ENCODE data around the gene TULP1.

Gene TULP1

DNA sequence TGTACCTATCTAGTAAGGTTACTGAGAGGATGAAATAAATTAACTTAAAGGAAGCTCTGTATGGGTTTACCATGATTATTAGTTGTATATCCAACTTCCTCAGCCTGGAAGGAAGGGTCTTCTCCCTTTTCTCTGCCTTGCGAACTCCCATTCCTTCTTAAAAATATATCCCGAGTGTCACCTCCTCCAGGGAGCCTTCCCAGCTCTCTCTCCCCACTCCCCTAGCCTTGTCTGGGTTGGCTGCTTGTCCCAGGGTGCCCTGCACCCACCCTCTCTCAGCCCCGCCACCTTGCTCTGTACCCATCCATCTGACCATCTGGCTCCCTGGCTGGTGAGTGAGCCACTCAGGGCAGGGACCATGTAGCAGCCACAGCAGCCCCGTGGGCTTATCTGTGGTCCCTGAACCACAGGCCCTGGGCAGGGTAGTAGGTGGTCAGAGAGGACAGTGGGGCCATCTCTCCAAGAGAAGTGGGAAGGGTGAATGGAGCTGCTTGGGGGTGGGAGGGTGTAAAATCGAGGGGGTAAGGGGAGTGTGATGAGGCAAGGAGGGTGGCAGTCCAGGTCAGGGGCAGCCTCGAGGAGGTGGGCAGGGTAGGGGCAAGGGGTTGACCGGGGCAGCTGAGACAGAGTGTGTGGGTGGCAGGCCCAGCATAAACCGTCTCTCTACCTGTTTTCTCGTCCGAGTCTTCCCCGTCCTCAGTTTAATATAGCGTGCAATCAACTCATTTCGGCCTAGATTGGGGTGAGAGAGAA, 28.6 kb downstream of the TULP1 start:
- DNase-seq (ENCODE audit: low spot score): no peak

DNA sequence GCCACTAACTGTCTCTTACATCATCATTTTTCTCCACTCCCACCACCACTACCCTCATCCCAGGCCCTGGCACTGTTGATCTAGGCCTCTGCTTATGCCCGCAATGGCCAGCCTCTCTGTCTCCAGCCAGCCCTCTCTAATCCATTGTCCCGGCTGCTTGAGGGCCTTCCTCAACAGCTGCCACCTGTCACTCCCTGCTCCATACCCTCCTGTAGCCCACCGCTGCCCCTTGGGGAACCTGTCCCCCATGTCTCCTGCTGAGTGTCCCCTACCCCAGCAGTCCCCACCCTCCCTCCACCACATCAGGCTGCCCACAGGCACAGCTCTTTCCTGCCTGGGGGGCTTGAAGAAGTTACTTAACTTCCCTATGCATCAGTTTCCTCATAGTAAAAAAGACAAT, 29.2 kb downstream of the TULP1 start:
- DNase-seq (ENCODE audit: low spot score): no peak

DNA sequence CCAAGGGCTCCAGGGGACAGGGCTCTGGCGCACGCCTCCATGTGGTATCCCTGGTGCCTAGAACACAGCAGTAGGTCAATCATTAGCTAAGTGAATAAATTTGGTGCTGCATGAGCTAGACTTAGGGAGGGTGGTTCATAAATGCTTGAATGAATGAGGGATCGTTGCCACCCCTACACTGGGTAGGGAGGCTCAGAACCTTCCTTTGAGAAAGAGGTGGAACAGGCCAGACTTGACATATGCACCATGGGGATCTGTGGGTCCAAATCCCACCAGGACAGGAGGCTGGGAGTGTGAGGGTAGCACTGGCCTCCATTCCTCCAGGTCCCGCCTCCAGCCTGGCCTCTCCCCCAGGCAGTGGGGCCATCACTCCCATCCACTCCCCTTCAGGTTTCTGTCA, 29.6 kb downstream of the TULP1 start:
- no peak for DNase-seq (ENCODE audit: low spot score)

DNA sequence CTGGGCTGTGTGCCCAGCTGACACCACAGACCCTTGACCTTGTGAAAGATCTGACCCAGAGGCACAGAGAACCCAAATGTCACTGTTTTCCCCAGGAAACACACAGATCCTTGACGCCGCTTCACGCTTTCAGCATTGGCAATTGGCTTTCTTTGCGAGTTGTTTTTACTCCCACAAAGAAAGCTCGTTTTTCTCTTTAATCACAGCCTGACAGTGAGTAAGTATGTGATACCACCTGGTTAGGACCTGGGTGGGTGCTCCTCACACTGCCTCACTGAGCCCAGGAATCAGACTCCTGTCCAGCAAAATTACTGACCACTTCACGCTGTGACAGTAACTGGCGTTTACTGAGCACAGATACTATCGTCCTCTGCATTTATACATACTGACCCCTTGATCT, 31.5 kb downstream of the TULP1 start:
- DNase-seq (ENCODE audit: low spot score): no peak

DNA sequence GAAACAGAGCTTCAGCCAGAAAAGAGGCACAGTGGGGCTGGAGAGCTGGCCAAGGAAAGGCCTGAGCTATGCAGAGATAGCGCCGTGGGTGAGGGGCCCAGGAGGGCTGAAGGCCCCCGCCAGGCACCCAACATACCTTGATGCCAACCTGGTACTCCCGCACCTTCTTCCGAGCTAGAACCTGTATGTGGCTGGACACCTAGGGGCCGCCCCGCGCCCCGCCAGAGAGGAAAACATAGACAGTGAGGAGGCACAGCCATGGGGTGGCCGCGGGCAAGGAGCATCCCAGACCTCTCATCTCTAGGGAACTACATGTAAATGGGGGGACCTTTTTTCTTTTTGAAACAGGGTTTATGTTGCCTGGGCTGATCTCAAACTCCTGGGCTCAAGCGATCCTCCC, 32.5 kb downstream of the TULP1 start:
- DNase-seq (ENCODE audit: low spot score): no peak

DNA sequence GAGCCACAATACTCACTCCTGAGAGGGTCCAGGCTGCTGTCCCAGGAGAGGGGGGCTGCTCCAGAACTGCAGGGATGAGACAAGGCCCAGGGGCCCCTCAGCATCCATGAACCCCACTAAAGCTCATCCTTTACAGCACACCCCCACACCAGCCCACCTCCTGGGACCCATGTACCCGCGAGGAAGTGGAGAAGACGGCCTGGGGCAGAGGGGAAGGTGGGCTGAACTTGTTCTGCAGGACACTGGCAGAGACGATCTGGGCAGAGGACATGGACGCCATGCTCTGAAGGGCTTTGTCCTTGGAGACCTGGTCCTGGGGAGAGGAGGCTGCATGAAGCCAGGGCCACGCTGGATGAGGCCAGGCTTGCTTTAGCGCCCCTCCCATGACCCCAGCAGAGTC, 34.4 kb downstream of the TULP1 start:
- no peak for DNase-seq (ENCODE audit: low spot score)

DNA sequence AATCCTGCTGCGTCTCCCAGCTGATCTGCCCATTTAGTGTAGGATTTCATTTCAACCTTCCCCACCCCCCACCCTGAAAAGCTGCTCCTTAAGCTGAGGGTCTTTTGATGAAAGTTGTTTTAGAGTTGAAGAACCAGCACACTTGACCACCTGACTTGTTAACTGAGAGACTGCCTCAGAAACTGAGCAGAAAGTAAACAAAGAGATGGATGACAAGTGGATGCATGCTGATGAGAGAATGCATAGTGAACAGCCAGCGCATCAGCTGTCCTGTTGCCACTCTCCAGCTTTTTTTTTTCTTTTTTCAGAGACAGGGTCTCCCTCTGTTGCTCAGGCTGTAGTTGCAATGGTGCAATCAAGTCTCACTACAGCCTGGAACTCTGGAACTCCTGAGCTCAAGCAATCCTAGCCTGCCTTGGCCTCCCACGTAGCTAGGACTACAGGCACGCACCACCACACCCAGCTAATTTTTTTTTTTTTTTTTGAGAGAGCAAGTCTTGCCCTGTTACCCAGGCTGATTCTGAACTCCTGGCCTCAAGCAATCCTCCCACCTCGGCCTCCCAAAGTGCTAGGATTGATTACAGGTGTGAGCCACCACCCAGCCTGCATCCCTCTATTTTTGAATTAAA, 35.0 kb downstream of the TULP1 start:
- no peak for DNase-seq (ENCODE audit: low spot score)

DNA sequence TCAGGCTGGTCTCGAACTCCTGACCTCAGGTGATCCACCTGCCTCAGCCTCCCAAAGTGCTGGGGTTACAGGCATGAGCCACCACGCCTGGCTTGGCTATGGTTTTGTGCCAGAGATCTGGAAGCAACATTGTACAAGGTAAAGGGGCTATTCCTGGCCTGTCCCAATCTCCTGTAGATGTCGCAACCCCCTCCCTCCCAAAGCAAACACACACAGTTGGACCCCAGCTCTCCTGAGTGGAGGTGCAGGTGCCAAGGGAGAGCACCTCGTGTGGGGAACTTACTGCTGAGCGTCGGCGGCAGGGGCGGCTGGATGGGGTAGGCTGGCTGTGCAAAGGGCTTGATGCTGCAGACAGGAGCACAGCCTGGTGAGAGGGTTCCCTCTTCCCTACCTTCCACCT, 35.7 kb downstream of the TULP1 start:
- no peak for DNase-seq (ENCODE audit: low spot score)

DNA sequence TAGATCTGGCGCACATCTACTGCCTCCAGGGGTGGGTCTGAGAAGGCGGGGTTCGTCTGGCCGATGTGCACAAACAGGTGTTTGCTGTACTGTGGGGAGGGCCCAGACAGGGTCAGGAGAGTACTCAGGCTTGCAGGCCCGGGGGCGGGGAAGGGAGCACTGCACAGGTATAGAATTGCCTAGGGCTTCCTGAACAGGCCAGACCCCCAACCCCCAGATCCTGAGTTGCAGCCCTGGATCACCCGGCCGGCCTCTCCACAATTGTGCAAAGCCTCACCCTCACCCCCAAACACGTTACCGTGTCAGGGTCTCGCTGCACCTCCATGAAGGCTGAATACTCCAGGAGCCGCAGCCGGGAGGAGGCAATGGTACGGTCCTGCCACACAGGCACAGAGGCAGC, 36.7 kb downstream of the TULP1 start:
- no peak for DNase-seq (ENCODE audit: low spot score)

DNA sequence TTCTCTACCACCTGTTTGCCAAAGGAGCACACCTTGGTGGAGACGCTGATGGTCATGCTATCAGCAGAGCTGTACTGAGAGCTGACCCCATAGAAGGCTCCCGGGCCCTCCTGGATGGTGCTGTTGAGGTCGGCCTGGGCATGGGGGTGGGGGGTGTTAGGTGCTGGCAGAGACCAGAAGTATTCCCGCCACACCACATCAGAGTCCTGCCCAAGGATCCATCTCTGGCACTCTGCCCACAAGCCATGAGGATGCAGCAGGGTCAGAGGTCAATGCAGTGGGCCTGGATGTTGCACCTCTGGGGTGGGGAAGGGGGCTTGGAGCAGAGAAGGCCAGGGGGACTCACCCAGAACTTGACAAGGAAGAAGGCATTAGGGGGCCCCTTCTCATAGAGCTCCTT, 37.1 kb downstream of the TULP1 start:
- DNase-seq (ENCODE audit: low spot score): no peak

DNA sequence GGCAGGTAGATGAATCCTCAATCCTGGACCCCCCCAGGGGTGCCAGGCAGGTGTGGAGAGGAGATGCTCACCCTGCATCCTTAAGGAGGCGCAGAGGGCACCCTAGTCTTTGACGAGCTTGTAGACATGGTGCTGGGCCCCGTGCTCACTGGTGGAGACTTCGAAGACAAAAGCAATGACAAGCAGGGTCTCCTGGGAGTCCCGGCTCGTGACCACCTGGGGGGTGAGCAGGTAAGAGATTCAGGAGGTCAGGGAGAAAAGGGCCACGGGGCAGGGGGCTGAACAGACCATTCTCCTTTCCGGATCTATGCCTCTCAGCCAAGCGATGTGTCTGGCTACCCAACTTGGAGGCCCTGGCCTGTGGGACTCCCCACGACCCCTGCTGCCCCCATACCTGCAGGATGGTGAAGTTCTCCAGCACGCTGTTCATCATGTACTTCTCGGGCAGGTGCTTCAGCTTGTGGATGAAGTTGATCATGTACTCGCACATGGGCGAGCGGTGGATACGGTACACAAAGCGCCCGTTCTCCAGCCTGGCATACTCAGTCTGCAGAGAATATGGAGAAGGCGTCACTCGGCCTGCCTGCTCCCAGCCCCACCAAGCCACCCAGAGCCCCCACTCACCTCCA, 37.6 kb downstream of the TULP1 start:
- no peak for DNase-seq (ENCODE audit: low spot score)

DNA sequence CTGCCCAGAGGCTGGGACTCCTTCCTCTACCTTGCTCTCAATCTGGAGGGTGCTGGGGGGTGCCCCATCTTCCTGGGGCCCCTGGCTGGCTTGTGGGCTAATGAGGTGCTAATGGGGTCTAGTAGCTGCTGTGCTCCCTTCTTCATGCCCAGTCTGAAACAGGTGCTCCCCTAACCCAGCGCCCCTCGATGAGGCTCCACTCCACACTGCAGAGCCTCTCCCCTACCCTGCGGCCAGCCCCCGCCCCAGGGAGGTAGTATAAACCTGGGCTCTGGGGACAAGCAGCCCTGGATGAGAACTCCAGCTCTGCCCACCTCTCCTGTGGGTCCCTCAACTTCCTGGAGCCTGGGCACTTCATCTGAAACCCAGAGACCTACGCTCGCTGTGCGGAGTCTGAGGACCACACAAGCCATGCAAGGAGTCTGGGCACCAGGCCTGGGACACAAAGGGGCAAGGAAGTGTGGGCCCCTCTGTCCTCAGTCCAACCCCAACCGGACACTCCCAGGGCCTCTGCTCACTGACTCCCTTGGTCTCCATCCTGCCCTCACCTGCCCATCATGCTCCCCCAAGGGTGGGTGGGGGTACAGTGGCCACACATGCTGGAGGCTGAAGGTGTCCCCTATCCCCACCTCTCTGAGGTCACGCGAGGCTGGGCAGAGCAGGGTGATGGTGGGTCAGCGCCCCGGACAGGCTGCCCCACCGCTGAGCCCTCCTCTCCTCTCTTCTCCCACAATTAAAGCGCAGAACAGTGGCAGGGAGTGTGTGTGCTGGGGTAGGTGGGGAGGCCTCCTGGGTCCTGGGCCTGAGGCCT, 38.4 kb downstream of the TULP1 start:
- DNase-seq (ENCODE audit: low spot score): no peak

DNA sequence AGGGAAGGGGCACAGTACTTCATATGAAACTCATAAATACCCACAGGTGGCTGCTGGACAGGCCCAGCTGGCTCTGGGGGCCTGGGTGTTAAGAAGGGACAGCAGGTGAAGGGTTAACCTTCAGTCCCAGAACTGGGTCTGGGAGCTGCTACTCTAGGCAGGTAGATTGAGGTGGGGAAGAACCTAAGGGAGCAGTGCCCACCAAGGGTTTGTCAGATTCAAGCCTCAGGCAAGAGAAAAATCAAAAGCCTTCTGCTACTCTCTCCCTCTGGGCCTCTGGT, 38.9 kb downstream of the TULP1 start:
- DNase-seq (ENCODE audit: low spot score): no peak

DNA sequence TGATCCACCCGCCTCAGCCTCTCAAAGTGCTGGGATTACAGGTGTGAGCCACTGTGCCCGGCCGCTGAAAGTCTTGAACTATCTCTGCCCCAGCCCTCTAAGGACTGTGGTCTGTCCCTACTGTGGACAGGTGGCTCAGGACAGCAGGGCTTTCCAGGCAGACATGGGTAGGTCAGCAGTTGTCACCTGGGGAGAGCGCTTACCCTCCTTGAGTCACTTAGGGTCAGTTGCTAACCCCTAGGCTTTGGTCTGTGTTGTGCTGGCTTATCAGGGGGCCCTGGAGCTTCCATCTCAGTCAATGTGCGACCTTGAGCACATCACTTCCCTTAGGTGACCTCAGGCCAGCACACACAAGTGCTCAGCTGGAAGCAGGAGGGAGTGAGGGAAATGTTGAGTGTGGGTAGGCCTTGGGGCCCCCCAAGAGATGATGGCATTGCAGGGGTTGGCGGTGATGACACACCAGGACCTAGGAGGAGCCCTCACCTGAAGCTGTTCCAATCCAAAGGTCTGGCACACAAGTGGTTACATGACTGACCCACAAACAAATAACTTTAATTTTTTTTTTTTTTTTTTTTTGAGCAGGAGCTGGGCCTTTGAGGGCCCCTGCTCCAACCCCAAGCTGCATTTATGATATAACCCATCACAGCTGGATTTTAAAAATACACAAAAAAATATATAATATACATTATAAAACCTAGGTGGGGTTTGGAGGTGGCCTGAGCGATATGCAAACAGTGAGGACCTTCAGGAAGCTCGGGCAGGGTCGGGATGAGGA, 39.4 kb downstream of the TULP1 start:
- DNase-seq (ENCODE audit: low spot score): no peak

DNA sequence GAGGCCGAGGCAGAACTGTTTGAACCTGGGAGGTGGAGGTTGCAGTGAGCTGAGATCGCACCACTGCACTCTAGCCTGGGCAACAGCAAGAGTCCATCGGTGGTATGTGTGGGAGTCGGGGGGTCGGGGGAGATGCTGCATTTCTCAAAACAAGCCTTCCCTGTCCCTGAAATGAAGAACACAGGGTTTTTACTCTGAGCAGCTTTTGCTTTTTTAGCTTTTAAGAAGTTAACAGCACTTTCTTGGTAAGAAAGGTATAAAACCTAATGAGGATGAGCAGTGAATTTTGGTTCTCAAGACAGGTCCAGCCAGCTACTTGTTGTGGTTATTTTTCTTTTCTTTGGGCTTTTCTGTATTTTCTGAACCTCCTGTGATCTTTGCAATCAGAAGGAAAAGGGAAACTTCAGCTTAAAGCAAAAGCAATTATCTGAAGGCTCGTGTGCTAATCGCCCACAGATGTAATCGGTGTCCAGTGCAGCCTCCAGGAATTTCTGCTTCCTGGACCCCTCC, 40.8 kb downstream of the TULP1 start:
- no peak for DNase-seq (ENCODE audit: low spot score)

DNA sequence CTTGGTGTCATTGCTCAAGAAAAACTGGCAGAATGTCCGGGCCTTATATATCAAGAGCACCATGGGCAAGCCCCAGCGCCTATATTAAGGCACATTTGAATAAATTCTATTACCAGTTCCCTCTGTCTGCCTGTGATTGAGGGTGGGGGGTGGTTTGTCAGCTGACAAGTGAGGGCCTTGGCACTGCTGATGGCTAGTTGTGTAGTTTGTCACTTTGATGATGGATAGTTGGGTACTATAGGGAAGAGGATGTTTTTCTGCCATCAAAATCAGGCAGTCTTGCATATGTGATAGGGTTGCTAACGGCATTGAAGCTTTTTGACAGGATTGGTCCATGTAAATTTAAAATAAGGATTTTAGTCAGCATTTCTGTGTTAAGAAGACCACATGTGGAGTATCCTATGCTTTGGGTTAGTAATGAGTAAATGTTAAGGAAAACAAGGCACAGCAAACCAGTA, 42.0 kb downstream of the TULP1 start:
- no peak for DNase-seq (ENCODE audit: low spot score)

DNA sequence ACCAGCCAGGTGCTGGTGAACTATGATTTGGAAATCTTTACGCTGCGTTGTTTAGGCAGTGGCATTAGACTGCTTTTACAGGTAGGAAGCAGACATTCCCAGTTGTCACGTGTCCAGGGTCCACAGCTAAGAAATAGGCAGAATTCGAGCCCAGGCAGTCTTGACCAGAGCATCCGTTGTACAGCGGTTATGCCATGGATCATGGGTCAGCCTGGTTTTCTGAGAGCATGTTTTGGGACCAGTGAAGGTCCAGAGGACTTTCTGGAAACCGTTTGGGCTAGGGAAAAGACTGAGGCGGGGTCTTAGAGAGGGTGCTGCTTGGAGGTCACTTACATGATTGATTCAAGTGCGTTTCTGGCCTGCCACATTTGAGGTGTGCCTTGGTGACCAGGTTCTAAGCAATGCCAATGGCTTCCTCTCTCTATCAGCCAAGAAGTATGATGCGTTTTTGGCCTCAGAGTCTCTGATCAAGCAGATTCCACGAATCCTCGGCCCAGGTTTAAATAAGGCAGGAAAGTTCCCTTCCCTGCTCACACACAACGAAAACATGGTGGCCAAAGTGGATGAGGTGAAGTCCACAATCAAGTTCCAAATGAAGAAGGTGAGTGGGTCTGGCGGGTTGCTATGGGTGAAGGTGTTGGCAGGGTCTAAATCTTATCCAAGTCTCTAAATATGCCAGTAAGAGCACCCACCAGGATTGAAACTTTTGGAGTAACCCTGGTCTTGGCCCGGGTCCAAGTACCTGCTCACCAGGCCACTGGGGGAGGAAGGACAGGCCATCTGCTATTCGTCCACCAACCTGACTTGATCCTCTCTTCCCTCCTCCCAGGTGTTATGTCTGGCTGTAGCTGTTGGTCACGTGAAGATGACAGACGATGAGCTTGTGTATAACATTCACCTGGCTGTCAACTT, 42.7 kb downstream of the TULP1 start:
- no peak for DNase-seq (ENCODE audit: low spot score)

DNA sequence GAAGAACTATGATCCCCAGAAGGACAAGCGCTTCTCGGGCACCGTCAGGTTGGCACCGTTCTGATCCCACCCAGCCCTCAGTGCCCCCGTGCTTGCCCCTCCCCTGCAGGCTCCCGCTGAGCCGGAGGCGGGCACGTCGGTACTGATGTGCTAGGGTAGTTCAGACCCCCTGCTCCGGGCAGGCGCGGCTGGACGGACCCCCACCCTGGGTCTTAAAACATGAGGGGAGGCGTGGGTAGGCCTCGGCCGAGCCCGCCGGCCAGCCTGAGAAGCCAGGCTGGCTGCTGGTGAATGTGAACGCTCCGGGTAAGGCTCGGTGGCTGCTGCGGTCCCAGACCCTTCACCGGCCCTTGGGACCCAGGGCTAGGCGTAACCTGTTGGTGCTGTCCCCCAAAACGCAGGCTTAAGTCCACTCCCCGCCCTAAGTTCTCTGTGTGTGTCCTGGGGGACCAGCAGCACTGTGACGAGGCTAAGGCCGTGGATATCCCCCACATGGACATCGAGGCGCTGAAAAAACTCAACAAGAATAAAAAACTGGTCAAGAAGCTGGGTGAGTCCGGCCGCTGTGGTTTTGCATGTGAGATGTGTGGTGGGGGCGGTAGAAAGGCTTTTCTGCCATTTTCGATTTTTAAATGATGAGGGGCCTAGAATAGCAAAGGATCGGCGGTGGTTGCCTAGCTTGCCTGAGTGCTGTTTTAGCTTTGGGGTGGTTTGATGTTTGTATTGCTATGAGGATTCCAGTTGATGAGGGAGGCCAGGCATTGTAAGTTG, 43.5 kb downstream of the TULP1 start:
- DNase-seq (ENCODE audit: low spot score): no peak

DNA sequence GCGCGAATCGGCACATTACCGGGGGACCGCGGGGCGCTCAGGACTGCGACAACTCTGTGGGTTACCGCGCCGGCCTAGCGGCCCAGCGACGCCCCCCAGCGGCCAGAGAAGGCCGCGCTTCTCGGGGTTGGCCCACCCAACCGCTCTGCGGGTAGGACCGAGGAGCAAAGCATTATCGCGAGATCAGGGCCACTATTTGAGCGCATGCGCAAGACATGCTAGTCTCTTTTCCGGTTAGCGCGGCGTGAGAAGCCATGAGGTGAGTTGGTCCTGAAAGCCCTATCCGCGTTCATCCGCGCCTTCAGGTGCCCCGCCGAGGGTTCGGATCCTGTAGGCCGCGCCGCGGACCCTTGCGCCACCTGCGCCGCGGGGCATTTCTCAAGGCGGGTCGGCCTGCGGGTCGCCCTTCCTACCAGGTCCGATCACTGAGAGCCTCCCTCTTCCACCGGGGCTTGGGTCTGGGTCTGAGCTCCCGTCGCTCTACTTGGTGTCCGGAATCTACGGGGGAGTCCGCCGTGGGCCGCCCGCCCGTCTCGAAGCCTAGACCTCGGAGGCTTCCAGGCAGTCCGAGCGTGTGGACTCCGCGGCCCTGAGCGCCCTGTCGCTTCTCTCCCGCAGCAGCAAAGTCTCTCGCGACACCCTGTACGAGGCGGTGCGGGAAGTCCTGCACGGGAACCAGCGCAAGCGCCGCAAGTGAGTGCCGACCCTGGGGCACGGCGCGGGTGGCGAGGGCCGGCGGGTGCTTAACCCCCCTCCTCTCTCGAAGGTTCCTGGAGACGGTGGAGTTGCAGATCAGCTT, 44.3 kb downstream of the TULP1 start, which contains the start of gene RPL10A:
Gene RPL10A, plus strand, starts transcription at position 221 of the 799 bp plus-strand sequence. Its CDS starts 34 bp downstream, at position 255.
- DNase-seq (ENCODE audit: low spot score): peak; percentile 98
